HUES64 (cell line): ENCODE results near the gene WFDC12.

Experiments used
- H3K27ac ChIP-seq: 2 replicates; pipeline ENCODE4 v1.7.0; 2013; ENCODE audit warnings: low read depth, low read length, inconsistent platforms
- H3K27me3 ChIP-seq: 2 replicates; pipeline ENCODE4 v1.6.1; 2013; ENCODE audit warnings: mild to moderate bottlenecking, low read length; ENCODE audit not compliant: insufficient read depth
- H3K36me3 ChIP-seq: 2 replicates; pipeline ENCODE4 v1.6.1; 2013; ENCODE audit warnings: mild to moderate bottlenecking, low read length; ENCODE audit not compliant: insufficient read depth
- H3K4me1 ChIP-seq: 2 replicates; pipeline ENCODE4 v1.6.1; 2013; ENCODE audit warnings: mild to moderate bottlenecking, low read length, moderate library complexity; ENCODE audit not compliant: insufficient read depth
- H3K4me3 ChIP-seq: 2 replicates; pipeline ENCODE4 v1.5.1; 2013; ENCODE audit warnings: mild to moderate bottlenecking, low read length, moderate library complexity
- H3K9ac ChIP-seq: 2 replicates; pipeline ENCODE4 v1.6.1; 2013; ENCODE audit warnings: mild to moderate bottlenecking, low read depth, low read length
- H3K9me3 ChIP-seq: 2 replicates; pipeline ENCODE4 v1.6.1; 2013; ENCODE audit warnings: low read depth, low read length; ENCODE audit not compliant: insufficient read depth
- WGBS: fragments of 150-250, 120-280 bp; methylation state at CpG from one replicate; pipeline ENCODE4 v1.1.7; 2013; ENCODE audit warnings: missing lambda C conversion rate; 5-methylcytosine and 5-hydroxymethylcytosine counted together

WFDC12 gene

GRCh38 chr20:45115386-45115774 lies 8.9 kb downstream of the WFDC12 start:
- Histone ChIP-seq H3K27me3 (no peaks in the 10 kb centered on the region), H3K36me3 (no peaks in the 10 kb centered on the region), H3K4me3 (no peak overlapping the region), H3K9ac (no peak overlapping the region), H3K4me1 (peaks cover 7% of the 10 kb centered on the region; the same call in 1 of the 2 replicates), H3K9me3 (no peaks in the 10 kb centered on the region), H3K27ac (no peak overlapping the region)
- 85% methylated on average over 3 of the region's 3 CpGs for WGBS

- Histone ChIP-seq H3K27me3 (no peaks in the 10 kb centered on the region), H3K9ac (no peak within 1 kb of the TSS), H3K4me1 (peaks cover 7% of the 10 kb centered on the region; the same call in 1 of the 2 replicates), H3K36me3 (no peaks in the 10 kb centered on the region), H3K9me3 (no peaks in the 10 kb centered on the region), H3K4me3 (0 out of 2 replicates have a peak within 1 kb of the TSS, but pooled peaks have one; percentile 4), H3K27ac (no peak within 1 kb of the TSS)
- 68% methylated on average over 16 of the region's 16 CpGs for WGBS
These were observed 9.5 kb downstream of the WFDC12 start, which contains the start of gene WFDC5 for GRCh38 chr20:45114465-45115385. WFDC5 (minus strand) TSS chr20:45115174; CDS start chr20:45115083, 91 bp downstream.

- Histone ChIP-seq H3K27ac (no peak overlapping the region), H3K9me3 (no peaks in the 10 kb centered on the region), H3K4me3 (no peak overlapping the region), H3K27me3 (no peaks in the 10 kb centered on the region), H3K36me3 (no peaks in the 10 kb centered on the region), H3K4me1 (peaks cover 7% of the 10 kb centered on the region; the same call in 1 of the 2 replicates), H3K9ac (no peak overlapping the region)
- WGBS = 92% methylated on average over 3 of the region's 3 CpGs
These were observed 10.4 kb downstream of the WFDC12 start for GRCh38 chr20:45113865-45114264.

- Histone ChIP-seq H3K27ac (no peak overlapping the region), H3K9me3 (no peaks in the 10 kb centered on the region), H3K4me3 (no peak overlapping the region), H3K27me3 (no peaks in the 10 kb centered on the region), H3K36me3 (no peaks in the 10 kb centered on the region), H3K4me1 (peaks cover 7% of the 10 kb centered on the region; the same call in 1 of the 2 replicates), H3K9ac (no peak overlapping the region)
These were observed 11.5 kb downstream of the WFDC12 start for GRCh38 chr20:45112754-45113153.

- Histone ChIP-seq H3K4me3 (no peak overlapping the region), H3K27me3 (no peaks in the 10 kb centered on the region), H3K36me3 (no peaks in the 10 kb centered on the region), H3K9me3 (no peaks in the 10 kb centered on the region), H3K9ac (no peak overlapping the region), H3K4me1 (peaks cover 7% of the 10 kb centered on the region; the same call in 1 of the 2 replicates), H3K27ac (no peak overlapping the region)
- WGBS = 64% methylated on average over 17 of the region's 17 CpGs
These were observed 12.3 kb downstream of the WFDC12 start for GRCh38 chr20:45111799-45112471.

GRCh38 chr20:45111285-45111684 lies 13.0 kb downstream of the WFDC12 start:
- H3K9ac ChIP-seq = no peak overlapping the region
- H3K36me3 ChIP-seq = no peaks in the 10 kb centered on the region
- no peaks in the 10 kb centered on the region for H3K9me3 ChIP-seq
- no peak overlapping the region for H3K27ac ChIP-seq
- no peak overlapping the region for H3K4me3 ChIP-seq
- WGBS = 88% methylated on average over 10 of the region's 11 CpGs
- peaks cover 7% of the 10 kb centered on the region; the same call in 1 of the 2 replicates for H3K4me1 ChIP-seq
- no peaks in the 10 kb centered on the region for H3K27me3 ChIP-seq

GRCh38 chr20:45110301-45110700 lies 14.0 kb downstream of the WFDC12 start:
- H3K9me3 ChIP-seq = no peaks in the 10 kb centered on the region
- no peaks in the 10 kb centered on the region for H3K36me3 ChIP-seq
- H3K9ac ChIP-seq = no peak overlapping the region
- no peaks in the 10 kb centered on the region for H3K27me3 ChIP-seq
- no peak overlapping the region for H3K27ac ChIP-seq
- no peak overlapping the region for H3K4me3 ChIP-seq
- 95% methylated on average over 11 of the region's 11 CpGs for WGBS
- H3K4me1 ChIP-seq = peaks cover 7% of the 10 kb centered on the region; the same call in 1 of the 2 replicates

- no peak overlapping the region for H3K4me3 ChIP-seq
- no peak overlapping the region for H3K27ac ChIP-seq
- H3K9me3 ChIP-seq = no peaks in the 10 kb centered on the region
- H3K9ac ChIP-seq = no peak overlapping the region
- H3K4me1 ChIP-seq = 0 out of 2 replicates have a peak, but pooled peaks cover 5% of the 10 kb centered on the region
- H3K27me3 ChIP-seq = no peaks in the 10 kb centered on the region
- WGBS = 88% methylated on average over 8 of the region's 8 CpGs
- H3K36me3 ChIP-seq = no peaks in the 10 kb centered on the region
These were observed 14.6 kb downstream of the WFDC12 start for GRCh38 chr20:45109634-45110033.

GRCh38 chr20:45105317-45105716 lies 18.9 kb downstream of the WFDC12 start:
- Histone ChIP-seq H3K4me1 (no peaks in the 10 kb centered on the region), H3K9ac (no peak overlapping the region), H3K4me3 (no peak overlapping the region), H3K27me3 (peaks cover 14% of the 10 kb centered on the region), H3K9me3 (no peaks in the 10 kb centered on the region), H3K36me3 (no peaks in the 10 kb centered on the region), H3K27ac (no peak overlapping the region)
- 100% methylated on average over 1 of the region's 2 CpGs for WGBS

GRCh38 chr20:45104786-45105185 lies 19.5 kb downstream of the WFDC12 start:
- Histone ChIP-seq H3K27me3 (peaks cover 20% of the 10 kb centered on the region), H3K4me1 (no peaks in the 10 kb centered on the region), H3K9ac (no peak overlapping the region), H3K4me3 (no peak overlapping the region), H3K27ac (no peak overlapping the region), H3K9me3 (no peaks in the 10 kb centered on the region), H3K36me3 (no peaks in the 10 kb centered on the region)
- 87% methylated on average over 5 of the region's 5 CpGs for WGBS

- H3K9ac ChIP-seq = no peak overlapping the region
These were observed 21.2 kb downstream of the WFDC12 start for GRCh38 chr20:45103072-45103471.

More at GRCh38 chr20:45103072-45103471, 21.2 kb downstream of the WFDC12 start:
- Histone ChIP-seq H3K36me3 (no peaks in the 10 kb centered on the region), H3K27me3 (peaks cover 35% of the 10 kb centered on the region), H3K4me1 (no peaks in the 10 kb centered on the region), H3K4me3 (no peak overlapping the region), H3K9me3 (no peaks in the 10 kb centered on the region), H3K27ac (no peak overlapping the region)
- WGBS = 95% methylated on average over 1 of the region's 2 CpGs
